ENCODE results near the gene PTN.

DNA sequence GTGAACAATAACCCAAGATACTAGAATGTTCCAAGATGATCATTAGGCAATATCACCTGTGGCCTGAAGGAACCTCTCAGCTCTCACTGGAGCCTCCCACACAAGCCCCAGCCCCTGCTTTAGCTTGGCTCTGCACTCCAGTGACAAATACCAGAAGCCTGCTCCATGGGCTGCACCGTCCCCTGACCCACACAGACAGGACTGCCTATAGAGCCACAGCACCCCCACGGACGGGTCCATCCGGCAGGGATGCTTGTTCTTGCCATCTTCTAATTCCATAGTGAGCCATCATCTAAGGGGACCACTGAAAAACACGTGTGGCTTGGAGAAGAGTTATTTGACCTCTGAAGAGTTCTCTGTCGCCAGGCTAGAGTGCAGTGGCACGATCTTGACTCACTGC lies 100.9 kb downstream of the PTN start:
- TF ChIP-seq, protein P1, sequence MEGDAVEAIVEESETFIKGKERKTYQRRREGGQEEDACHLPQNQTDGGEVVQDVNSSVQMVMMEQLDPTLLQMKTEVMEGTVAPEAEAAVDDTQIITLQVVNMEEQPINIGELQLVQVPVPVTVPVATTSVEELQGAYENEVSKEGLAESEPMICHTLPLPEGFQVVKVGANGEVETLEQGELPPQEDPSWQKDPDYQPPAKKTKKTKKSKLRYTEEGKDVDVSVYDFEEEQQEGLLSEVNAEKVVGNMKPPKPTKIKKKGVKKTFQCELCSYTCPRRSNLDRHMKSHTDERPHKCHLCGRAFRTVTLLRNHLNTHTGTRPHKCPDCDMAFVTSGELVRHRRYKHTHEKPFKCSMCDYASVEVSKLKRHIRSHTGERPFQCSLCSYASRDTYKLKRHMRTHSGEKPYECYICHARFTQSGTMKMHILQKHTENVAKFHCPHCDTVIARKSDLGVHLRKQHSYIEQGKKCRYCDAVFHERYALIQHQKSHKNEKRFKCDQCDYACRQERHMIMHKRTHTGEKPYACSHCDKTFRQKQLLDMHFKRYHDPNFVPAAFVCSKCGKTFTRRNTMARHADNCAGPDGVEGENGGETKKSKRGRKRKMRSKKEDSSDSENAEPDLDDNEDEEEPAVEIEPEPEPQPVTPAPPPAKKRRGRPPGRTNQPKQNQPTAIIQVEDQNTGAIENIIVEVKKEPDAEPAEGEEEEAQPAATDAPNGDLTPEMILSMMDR (tag by site-specific recombination; IDR thresholded peaks at IDR 0.05) = no peak
- TF ChIP-seq ZBTB20 (tag by site-specific recombination; IDR thresholded peaks at IDR 0.05) = no peak

Measured in HEK293 (cell line).